ENCODE data around the gene LEP. TPM values are rescaled to one million over a fixed set of nuclear protein-coding genes. Genes with fewer than 3 reads are reported as not detected.

LEP gene
- total and polyA plus RNA-seq, 2 of the 8 experiments (the other 6 are each of a cell fraction or from before 2014, with no cell fraction given): not detected

DNA sequence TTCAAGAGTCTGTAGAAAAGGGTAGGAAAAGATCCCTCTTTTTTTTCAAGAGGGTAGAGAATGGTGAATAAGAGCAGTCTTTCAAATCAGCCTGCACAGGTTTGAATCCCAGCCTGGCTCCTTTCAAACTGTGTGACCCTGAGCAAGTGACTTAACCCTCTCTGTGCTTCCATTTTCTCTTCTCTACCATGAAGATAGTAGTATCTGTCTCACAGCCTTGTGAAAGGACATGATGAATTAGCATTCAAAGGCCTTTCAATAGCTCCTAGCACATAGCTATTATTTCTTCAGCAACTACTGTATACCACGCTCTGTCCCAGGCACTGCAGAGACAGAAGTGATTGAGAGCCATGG is 25.4 kb downstream of the LEP start:
- 88% methylated on average over 1 of the region's 1 CpG; no CpG with 5 or more reads in 1 of the 2 experiments for WGBS, 2 experiments (ENCODE audit: extremely low coverage in 1 of 2, insufficient coverage in 1 of 2, insufficient read length in 1 of 2, insufficient replicate concordance in 2 of 2, low coverage in 1 of 2, low lambda C conversion rate in 2 of 2, missing lambda C conversion rate in 1 of 2)
- Histone ChIP-seq H3K4me1 (replicated peaks in 1 of 4; ENCODE audit: control insufficient read depth in 3 of 4, insufficient read depth in 4 of 4, low read length in 3 of 4) (peaks cover 4 to 28% (median 21%) of the 10 kb centered on the region in 4 experiments), H2BK12ac (ENCODE audit: low read depth, low read length) (peak overlapping the region; percentile 84), H3K4me3 (ENCODE audit: extremely low read depth in 1 of 4, insufficient read depth in 2 of 4, low read depth in 3 of 4, low read length in 4 of 4) (peak overlapping the region in 1 of 4 experiments; percentile 38; a peak in 2 of 8 replicates), H4K20me1 (replicated peaks in 1 of 2; ENCODE audit: control insufficient read depth in 1 of 2, insufficient read depth in 2 of 2, low read length in 2 of 2) (no peaks in the 10 kb centered on the region), H3K14ac (ENCODE audit: insufficient read length) (no peak overlapping the region), H4K91ac (replicated peaks; ENCODE audit: insufficient read length, low read length) (peak overlapping the region; percentile 16), H3K56ac (replicated peaks; ENCODE audit: insufficient read length, low read depth, low read length) (no peak overlapping the region), H2AFZ (ENCODE audit: low read length) (peak overlapping the region; percentile 56; the same call in 1 of the 2 replicates), H3K79me1 (ENCODE audit: low read depth, low read length) (no peaks in the 10 kb centered on the region; the same call in 1 of the 2 replicates), H3K79me2 (ENCODE audit: control insufficient read depth in 1 of 2, insufficient read depth in 2 of 2, low read length in 2 of 2) (no peaks in the 10 kb centered on the region), H2BK15ac (ENCODE audit: low read length) (peak overlapping the region; percentile 66; the same call in 1 of the 2 replicates), H3K27me3 (replicated peaks in 1 of 4; ENCODE audit: control insufficient read depth in 3 of 4, extremely low read depth in 1 of 4, insufficient read depth in 3 of 4, low read length in 3 of 4) (peaks cover 0 to 3% (median 1%) of the 10 kb centered on the region in 4 experiments; a peak in 2 of 7 replicates), H3K23ac (ENCODE audit: insufficient read length) (no peak overlapping the region), H2AK5ac (ENCODE audit: low read depth, low read length) (no peak overlapping the region), H2BK20ac (ENCODE audit: low read length) (peak overlapping the region; percentile 99), H4K8ac (ENCODE audit: extremely low read depth, insufficient read depth, low read length) (no peak overlapping the region), H3K27ac (ENCODE audit: low read depth, low read length) (no peak overlapping the region), H3K18ac (ENCODE audit: extremely low read depth, low read length) (peak overlapping the region; percentile 79), H3K9ac (replicated peaks in 1 of 4; ENCODE audit: extremely low read depth in 1 of 4, low read depth in 3 of 4, low read length in 3 of 4) (no peak overlapping the region), H3K4ac (replicated peaks; ENCODE audit: insufficient read length, low read depth, low read length) (peak overlapping the region; percentile 17), H3K4me2 (ENCODE audit: insufficient read depth in 1 of 2, low read depth in 2 of 2, low read length in 2 of 2) (peak overlapping the region; percentile 57 to 61; a peak in 3 of 4 replicates), H3K36me3 (ENCODE audit: control insufficient read depth in 2 of 4, insufficient read depth in 4 of 4, low read length in 3 of 4) (no peaks in the 10 kb centered on the region), H3K23me2 (ENCODE audit: low read depth, low read length) (no peaks in the 10 kb centered on the region; the same call in 1 of the 2 replicates), H4K5ac (ENCODE audit: insufficient read length, low read depth, low read length) (no peak overlapping the region), H3K9me3 (ENCODE audit: insufficient read depth in 2 of 2, low read depth in 1 of 2, low read length in 1 of 2) (no peaks in the 10 kb centered on the region), H2BK120ac (replicated peaks; ENCODE audit: low read depth, low read length) (peak overlapping the region; percentile 10), H2BK5ac (ENCODE audit: low read depth, low read length) (peak overlapping the region; percentile 63; the same call in 1 of the 2 replicates)
- POLR2A ChIA-PET (ENCODE audit: partially characterized antibody): interaction anchor here (0.6 to 2.6 kb wide), 7 partner anchors 10 to 189 kb away, joined by 3 to 23 read pairs (median 7); partner anchors contain the start of genes HILPDA and RBM28
- no peak for TF ChIP-seq JUND (IDR thresholded peaks at IDR 0.05; ENCODE audit: low read length)
- TF ChIP-seq CHD1 (IDR thresholded peaks at IDR 0.05; ENCODE audit: low read depth, low read length): no peak
- no peak for TF ChIP-seq HDAC6 (IDR thresholded peaks at IDR 0.05; ENCODE audit: low read depth, low read length)
- TF ChIP-seq SRF (IDR thresholded peaks at IDR 0.05; ENCODE audit: low read depth, low read length): no peak
- TF ChIP-seq USF2 (IDR thresholded peaks at IDR 0.05; ENCODE audit: low read length): no peak
- no peak for TF ChIP-seq FOSL1 (IDR thresholded peaks at IDR 0.05; ENCODE audit: insufficient read depth, low read depth, low read length)
- TF ChIP-seq KDM4A (IDR thresholded peaks at IDR 0.05; ENCODE audit: low read depth, low read length, severe bottlenecking): no peak
- no peak for TF ChIP-seq RBBP5 (IDR thresholded peaks at IDR 0.05; ENCODE audit: borderline replicate concordance, low read depth, low read length)
- TF ChIP-seq RXRA (IDR thresholded peaks at IDR 0.05; ENCODE audit: insufficient read depth, low read depth, low read length): no peak
- TF ChIP-seq ZNF274 (IDR thresholded peaks at IDR 0.05; ENCODE audit: borderline replicate concordance, extremely low read depth, low read length): no peak
- TF ChIP-seq NANOG (IDR thresholded peaks at IDR 0.05; ENCODE audit: insufficient read depth, low read depth, low read length, poor library complexity, severe bottlenecking): no peak
- CTCF ChIA-PET (ENCODE audit: partially characterized antibody): interaction anchor here (1.0 to 1.3 kb wide), 9 partner anchors 11 to 161 kb away, joined by 3 to 8 read pairs (median 4); no protein-coding TSS in a partner anchor
- no peak for DNase-seq (ENCODE audit: low read depth in 1 of 2, low spot score in 2 of 2)
- FAIRE-seq: no peak
